DND-41 (cell line): Measurements from ENCODE around the gene POLD1.

ENCODE experiments used
- CTCF ChIP-seq: IDR thresholded peaks from 2 replicates; pipeline ENCODE4 v1.5.1; 2012; ENCODE audit warnings: borderline replicate concordance, low read length, moderate library complexity, mild to moderate bottlenecking; ENCODE audit not compliant: poor library complexity, severe bottlenecking; ENCODE audit errors: extremely low read depth
- EZH2 ChIP-seq: IDR thresholded peaks from 3 replicates; pipeline ENCODE4 v1.6.1; 2012; ENCODE audit warnings: borderline replicate concordance, low read depth, mild to moderate bottlenecking, moderate library complexity, low read length, inconsistent platforms; ENCODE audit not compliant: severe bottlenecking

- TF ChIP-seq EZH2, result no peak
- no peak for TF ChIP-seq CTCF
Measured at GRCh38 chr19:50419022-50419579, 35.0 kb downstream of the POLD1 start.
